ENCODE measurements around the gene ARFGAP3. TPM values are rescaled to one million over a fixed set of nuclear protein-coding genes. Genes with fewer than 3 reads are reported as not detected.

The ARFGAP3 gene
- total RNA-seq, 2 donors from 2014 or later, result 52.9 to 68.9 TPM

DNA sequence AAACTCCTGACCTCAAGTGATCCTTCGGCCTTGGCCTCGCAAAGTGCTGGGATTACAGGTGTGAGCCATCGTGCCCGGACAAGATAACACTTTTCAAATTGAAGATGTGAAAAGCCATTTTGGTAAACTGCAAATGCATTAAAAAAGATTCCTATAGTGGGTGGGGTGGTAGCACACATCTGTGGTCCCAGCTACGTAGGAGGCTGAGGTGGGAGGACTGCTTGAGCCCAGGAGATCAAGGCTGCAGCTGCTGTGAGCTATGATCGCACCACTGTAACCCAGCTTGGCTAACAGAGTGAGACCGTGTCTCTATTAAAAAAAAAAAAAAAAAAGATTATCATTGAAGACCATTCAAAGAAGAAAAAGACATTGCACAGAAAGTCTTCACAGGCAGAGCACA, 16.9 kb upstream of the ARFGAP3 start:
- Histone ChIP-seq H3K27ac (no peak overlapping the region), H3K27me3 (replicated peaks; ENCODE audit: insufficient read depth) (no peaks in the 10 kb centered on the region), H3K36me3 (peaks cover 68% of the 10 kb centered on the region), H3K4me1 (ENCODE audit: control insufficient read depth in 1 of 2, low read depth in 2 of 2) (peaks cover 4 to 8% of the 10 kb centered on the region in 2 donors), H3K4me3 (no peak overlapping the region), H3K9me3 (no peaks in the 10 kb centered on the region)
- TF ChIP-seq, protein P1, sequence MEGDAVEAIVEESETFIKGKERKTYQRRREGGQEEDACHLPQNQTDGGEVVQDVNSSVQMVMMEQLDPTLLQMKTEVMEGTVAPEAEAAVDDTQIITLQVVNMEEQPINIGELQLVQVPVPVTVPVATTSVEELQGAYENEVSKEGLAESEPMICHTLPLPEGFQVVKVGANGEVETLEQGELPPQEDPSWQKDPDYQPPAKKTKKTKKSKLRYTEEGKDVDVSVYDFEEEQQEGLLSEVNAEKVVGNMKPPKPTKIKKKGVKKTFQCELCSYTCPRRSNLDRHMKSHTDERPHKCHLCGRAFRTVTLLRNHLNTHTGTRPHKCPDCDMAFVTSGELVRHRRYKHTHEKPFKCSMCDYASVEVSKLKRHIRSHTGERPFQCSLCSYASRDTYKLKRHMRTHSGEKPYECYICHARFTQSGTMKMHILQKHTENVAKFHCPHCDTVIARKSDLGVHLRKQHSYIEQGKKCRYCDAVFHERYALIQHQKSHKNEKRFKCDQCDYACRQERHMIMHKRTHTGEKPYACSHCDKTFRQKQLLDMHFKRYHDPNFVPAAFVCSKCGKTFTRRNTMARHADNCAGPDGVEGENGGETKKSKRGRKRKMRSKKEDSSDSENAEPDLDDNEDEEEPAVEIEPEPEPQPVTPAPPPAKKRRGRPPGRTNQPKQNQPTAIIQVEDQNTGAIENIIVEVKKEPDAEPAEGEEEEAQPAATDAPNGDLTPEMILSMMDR (IDR thresholded peaks at IDR 0.05), result no peak
- ATAC-seq (ENCODE audit: insufficient number of reproducible peaks, low FRiP score, low read depth) (no peak), DNase-seq (ENCODE audit: low spot score) (no peak)

DNA sequence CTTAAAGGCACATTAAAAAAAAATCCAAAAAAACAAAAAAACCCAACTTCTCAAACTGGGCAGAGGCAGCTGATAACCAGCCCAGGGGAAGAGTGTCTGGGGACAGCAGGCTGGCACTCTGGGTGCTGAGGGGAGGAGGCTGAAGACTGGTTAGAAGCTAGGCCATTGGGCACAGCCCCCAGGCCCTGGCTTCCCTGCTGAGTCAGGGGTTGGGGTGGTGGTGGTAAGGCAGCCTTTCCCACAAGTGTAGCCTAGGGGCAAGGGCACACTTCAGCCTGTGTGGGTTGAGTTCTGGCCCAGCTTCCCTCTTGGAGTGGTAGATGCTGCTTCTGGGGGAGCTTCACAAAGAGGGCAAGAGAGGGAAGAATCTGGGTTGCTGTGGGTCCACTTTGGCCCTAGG, 16.3 kb upstream of the ARFGAP3 start:
- no peak for DNase-seq (ENCODE audit: low spot score)
- peaks cover 61% of the 10 kb centered on the region for H3K36me3 ChIP-seq
- no peak overlapping the region for H3K4me3 ChIP-seq
- no peak overlapping the region for H3K27ac ChIP-seq
- TF ChIP-seq, protein P1 (IDR thresholded peaks at IDR 0.05), result no peak
- no peaks in the 10 kb centered on the region for H3K27me3 ChIP-seq (replicated peaks; ENCODE audit: insufficient read depth)
- H3K9me3 ChIP-seq, result no peaks in the 10 kb centered on the region
- ATAC-seq (ENCODE audit: insufficient number of reproducible peaks, low FRiP score, low read depth), result no peak
- H3K4me1 ChIP-seq (ENCODE audit: control insufficient read depth in 1 of 2, low read depth in 2 of 2), result peaks cover 10 to 15% of the 10 kb centered on the region in 2 donors

DNA sequence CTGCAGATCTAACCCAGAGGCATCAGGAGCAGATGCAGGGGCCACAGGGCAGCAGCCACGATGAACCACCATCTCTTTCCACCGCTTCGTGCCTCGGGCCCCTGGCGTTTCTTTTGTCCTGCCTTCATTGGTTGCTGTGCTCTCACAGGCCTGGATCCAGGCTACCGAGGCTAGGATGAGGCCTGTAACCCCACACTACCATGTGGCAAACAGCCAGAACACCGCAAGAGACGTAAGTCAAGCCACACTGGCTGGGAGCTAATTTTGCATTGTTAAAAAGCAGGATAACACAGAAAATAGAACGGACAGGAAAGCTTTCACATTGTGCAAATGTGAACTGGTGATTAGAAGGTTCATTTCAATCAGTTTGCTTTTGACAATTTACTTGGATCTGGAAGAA, 15.7 kb upstream of the ARFGAP3 start:
- Histone ChIP-seq H3K9me3 (no peaks in the 10 kb centered on the region), H3K27me3 (replicated peaks; ENCODE audit: insufficient read depth) (no peaks in the 10 kb centered on the region), H3K27ac (no peak overlapping the region), H3K36me3 (peaks cover 56% of the 10 kb centered on the region), H3K4me1 (ENCODE audit: control insufficient read depth in 1 of 2, low read depth in 2 of 2) (peaks cover 11 to 18% of the 10 kb centered on the region in 2 donors), H3K4me3 (no peak overlapping the region)
- no peak for ATAC-seq (ENCODE audit: insufficient number of reproducible peaks, low FRiP score, low read depth)
- TF ChIP-seq, protein P1 (IDR thresholded peaks at IDR 0.05), result no peak
- no peak for DNase-seq (ENCODE audit: low spot score)

DNA sequence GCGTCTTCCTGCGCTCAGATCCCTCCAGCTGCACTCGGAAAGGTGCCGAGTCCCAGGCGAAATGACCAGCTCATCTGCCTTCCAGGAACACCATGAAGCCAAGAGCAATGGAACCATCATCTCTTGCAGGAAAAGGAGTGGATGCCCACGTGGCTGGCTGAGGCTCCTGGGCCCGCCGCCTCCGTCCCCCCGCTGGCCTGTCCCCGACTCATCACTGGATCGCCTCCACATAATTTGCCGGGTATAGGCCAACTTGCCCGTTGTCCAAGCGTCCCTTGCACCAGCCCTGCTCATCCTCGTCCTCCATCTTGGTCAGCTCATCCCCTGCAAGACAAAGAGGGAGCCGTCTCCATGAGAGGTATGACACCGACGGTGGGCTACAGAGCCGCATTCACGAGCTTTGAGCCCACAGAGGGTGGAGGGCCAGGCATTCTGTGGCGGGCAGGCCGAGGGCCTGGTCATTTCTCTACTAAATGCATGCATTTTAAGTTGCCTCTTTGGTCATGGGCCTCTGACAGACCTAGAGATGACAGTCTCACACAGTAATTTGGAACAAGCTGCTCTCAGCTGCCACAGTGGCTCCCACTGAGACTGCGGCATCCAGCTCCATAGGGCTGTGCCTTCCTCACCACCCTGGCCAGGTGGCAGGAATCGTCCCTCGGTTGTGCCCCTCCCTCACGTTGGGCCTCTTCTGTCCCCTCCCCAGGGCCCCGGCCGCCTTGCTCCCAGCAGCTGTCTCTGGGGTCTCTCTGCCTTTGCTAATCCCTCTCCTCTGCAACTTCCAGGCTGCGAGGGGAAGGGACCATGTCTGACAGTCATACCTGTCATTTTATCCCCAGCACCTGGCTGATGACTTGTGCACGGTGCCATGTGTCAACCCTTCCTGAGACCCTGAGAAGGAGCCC, 14.3 kb upstream of the ARFGAP3 start:
- TF ChIP-seq, protein P1 (IDR thresholded peaks at IDR 0.05), result no peak

DNA sequence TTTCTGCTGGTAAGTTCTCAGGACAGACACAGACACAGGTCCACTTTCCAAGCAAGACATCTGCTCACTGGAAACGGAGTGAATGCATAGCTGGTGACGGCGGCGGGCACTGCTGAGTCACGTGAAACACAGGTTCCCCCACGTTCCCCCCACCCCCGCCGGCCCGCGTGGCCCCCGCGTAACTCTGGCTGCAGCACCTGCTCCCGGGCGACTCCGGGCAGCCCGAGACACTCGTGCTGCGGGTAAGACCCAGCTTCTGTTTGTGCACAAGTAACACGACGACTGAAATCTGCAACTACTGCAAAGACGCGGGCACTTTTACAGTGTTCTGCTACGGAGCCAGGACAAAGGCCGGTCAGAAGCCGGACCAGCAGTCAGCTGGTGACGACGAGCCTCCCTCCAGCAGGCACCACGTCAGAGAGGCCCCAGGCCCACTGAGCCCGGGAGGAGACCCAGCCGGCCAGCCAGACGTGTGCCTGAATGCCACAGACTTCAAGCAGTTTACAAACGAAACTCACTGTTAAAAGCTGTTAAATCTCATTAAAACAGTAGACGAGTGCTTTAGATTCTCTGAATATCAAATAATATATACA, 12.9 kb upstream of the ARFGAP3 start:
- H3K9me3 ChIP-seq, result no peaks in the 10 kb centered on the region
- H3K27me3 ChIP-seq (replicated peaks; ENCODE audit: insufficient read depth), result no peaks in the 10 kb centered on the region
- ATAC-seq (ENCODE audit: insufficient number of reproducible peaks, low FRiP score, low read depth) (no peak), DNase-seq (ENCODE audit: low spot score) (no peak)
- H3K27ac ChIP-seq, result no peak overlapping the region
- H3K4me3 ChIP-seq, result no peak overlapping the region
- H3K4me1 ChIP-seq (ENCODE audit: control insufficient read depth in 1 of 2, low read depth in 2 of 2), result peaks cover 11 to 25% of the 10 kb centered on the region in 2 donors
- TF ChIP-seq, protein P1 (IDR thresholded peaks at IDR 0.05), result no peak
- H3K36me3 ChIP-seq, result peaks cover 35% of the 10 kb centered on the region

More for the DNA sequence above, 14.3 kb upstream of the ARFGAP3 start:
- ATAC-seq (ENCODE audit: insufficient number of reproducible peaks, low FRiP score, low read depth), result no peak
- no peak for DNase-seq (ENCODE audit: low spot score)
- Histone ChIP-seq H3K4me3 (no peak overlapping the region), H3K36me3 (peaks cover 44% of the 10 kb centered on the region), H3K9me3 (no peaks in the 10 kb centered on the region), H3K27ac (no peak overlapping the region), H3K27me3 (replicated peaks; ENCODE audit: insufficient read depth) (no peaks in the 10 kb centered on the region), H3K4me1 (ENCODE audit: control insufficient read depth in 1 of 2, low read depth in 2 of 2) (peaks cover 11 to 25% of the 10 kb centered on the region in 2 donors)
